GM18868 (cell line): ENCODE data around the gene CASK.
"Not testable (repeated sequence)": the region's sequence is repeated elsewhere in the genome, so short reads cannot be mapped to it uniquely, and the experiment has no call there.

Source experiments
- ATAC-seq: cut with Tn5 transposase; IDR thresholded peaks from one replicate; pipeline ENCODE4 v1.9.1; 2021; ENCODE audit warnings: mild to moderate bottlenecking, moderate library complexity; ENCODE audit not compliant: unreplicated experiment

Gene CASK

DNA sequence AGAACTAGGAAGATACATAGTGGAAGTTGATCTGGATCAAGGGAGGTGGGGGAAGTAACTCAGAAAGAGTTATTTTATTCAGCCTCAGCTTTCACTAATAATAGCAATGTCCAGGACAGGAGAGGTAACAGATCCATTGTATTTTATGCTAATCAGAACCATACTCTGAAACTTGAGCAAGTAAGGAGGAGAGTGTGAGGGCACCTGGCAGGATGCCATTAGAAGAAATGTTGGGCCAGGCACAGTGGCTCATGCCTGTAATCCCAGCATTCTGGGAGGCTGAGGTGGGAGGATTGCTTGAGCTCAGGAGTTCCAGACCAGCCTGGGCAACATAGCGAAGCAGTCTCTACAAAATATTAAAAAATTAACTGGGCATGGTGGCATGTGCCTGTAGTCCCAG, 218.3 kb downstream of the CASK start:
- ATAC-seq: no peak

DNA sequence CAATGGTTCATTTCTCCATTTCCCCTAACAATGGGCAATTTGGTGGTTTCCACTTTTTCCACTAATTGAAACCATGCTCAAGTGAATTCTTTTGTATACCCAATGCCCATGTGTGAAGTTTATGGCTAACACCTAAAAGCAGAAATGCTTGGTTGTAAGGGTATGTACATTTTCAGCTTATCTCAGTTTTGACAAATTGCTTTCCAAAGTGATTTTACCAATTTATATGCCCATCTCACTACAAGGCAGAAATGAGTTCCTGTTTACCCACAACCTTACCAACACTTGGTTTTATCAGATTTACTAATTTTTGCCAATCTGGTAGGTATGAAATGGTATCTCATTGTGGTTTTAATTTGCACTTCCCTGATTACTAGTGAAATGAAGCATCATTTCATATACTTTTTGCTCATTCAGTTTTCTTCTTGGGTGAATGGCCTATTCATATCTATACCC, 219.8 kb downstream of the CASK start:
- ATAC-seq: no peak

DNA sequence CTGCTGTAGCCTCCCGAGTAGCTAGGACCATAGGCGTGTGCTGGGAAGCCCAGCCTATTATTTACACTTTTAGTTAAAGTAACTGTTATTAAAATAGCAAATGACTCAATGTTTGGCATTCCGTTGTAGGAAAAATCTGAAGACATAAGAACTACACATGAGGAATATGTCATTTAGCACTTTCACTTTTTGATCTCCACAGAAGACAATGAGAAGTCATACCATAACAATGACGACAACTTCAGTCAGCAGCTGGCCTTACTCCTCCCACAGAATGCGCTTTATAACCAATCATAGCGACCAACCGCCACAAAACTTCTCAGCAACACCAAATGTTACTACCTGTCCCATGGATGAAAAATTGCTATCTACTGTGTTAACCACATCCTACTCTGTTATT, 227.9 kb downstream of the CASK start:
- ATAC-seq: no peak

DNA sequence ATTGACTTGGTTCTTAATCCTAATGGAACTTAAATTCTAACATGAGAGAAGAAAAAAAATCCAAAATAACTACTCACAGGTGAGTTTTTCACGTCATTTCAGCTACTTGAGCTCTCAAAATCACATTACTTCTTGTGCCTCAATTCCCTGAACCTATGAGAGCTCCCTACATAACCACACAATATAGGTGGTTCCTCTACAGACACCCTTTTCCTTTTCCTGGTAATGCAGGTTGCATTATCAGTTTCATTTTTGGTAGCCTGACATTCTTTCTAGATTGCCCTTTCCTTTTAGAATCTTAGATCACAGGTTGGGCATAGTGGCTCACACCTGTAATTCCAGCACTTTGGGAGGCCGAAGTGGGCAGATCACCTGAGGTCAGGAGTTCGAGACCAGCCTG, 230.3 kb downstream of the CASK start:
- ATAC-seq: no peak

DNA sequence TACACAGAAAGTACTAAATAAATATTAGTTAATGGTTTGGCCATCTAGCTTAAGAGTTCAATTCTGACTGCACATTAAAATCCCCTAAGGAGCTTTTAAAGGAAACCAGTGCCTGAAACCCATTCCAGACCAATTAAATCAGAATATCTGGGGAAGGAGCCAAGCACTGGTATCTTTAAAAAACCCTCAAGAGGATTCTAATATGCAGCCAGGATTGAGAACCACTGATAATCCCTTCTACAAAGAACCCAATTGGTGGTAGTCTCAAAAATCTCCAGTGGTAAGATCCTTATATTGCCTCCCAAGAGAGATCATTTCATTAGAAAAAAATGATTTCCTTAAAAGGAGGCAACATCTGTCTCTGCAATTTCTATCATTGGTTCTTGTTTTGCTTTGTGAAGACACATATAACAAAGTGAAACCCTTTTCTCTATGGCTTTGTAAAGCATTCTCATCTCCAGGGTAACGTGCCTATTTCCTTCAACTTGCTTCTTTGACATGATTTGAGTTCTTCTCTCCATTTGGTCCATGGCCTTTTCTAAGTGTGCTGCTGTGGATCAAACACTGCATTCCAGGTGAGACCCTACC, 231.1 kb downstream of the CASK start:
- no peak for ATAC-seq

DNA sequence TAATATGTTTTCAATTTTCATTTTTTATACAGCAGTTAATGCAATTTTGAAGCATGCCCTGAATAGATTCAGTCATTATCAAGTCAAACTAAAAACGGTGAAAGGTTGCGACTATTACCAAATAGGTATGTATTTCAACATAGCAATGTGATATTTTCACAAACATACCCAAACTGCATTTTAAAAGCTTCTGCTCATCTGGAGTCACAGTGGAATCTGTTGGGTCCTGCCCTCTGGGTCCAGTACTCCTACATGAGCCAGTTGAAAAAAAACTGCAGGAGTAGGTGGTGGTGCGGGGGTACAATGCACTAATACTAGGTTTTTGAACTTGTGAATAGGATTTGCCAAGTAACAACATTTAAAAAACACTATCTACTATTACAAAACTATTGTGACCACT, 233.6 kb downstream of the CASK start:
- no peak for ATAC-seq

DNA sequence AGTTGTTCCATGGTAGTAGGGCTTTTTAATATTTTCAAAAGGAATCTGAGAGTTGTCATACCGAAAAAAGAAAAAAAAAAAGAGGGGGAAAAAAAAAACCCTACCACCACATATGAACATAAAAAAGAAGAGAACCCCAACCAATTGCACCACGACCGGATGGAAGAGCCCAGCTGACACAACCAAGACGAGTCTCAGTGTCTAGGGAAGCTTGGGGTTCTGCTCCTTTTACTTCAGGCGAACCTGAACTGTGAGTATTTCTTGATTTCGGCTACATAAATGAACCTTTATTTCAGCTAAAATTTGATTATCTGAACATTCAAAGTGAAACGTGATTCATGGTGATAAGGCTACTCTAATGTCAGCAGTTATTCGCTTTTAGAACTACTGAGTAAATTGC, 234.5 kb downstream of the CASK start, which contains the start of gene GPR34:
Gene GPR34, plus strand, starts transcription at position 139 of the 400 bp plus-strand sequence. CDS start 6,661 bp downstream, outside the sequence.
- ATAC-seq: no peak

DNA sequence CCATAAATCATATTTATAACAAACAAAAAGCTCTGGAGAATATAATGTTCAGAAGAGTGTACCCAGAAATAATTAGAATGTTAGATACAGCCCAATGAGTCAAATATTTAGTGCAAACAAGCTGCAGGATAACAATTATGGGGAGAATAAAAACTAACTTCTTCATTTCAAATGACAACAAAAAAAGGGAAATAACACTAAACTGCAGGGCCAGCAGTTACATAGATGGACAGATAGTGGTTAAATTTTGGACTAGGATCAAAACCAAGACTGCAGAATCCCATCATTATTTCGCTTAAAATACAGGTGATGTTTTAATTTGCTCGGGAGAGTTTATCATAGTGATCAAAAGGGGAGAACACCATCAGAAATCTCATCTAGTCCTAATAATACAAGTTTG, 235.2 kb downstream of the CASK start:
- ATAC-seq: no peak

DNA sequence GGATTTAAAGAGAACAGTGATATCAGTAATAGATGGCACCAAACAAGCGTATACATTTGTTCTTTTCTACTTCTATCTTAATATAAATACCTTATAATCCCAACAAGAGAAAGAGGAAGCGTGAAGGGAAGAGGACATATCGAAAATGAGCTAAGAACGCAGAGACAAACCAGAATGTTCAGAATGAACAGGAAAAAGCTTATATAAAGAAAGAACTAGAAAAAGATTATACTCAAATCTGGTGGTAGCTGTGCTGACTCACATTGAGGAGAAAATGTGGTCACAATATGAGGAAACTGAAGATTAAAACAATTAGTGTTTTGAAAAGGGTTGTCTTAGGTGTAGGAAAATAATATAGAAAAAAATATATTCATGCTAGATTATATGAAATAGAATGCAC, 236.6 kb downstream of the CASK start:
- ATAC-seq: peak; percentile 62

DNA sequence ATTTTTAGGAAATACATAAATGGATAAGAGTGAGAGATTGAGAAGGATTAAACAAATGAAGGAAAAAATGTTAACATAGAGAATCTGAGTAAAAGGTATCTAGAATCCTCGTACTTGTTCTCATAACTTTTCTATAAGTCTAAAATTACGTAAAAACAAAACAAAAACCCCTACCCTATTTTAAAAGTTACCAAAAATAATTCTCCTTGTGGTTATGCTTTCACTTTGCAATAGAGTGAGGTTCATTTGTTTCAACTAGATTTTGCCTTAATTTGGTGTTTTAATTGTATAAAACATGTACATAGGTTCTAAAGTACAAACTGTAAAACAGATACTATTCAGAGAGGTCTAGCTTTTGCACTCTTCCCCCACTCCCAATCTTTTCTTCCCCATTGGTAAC, 238.4 kb downstream of the CASK start:
- ATAC-seq: no peak

DNA sequence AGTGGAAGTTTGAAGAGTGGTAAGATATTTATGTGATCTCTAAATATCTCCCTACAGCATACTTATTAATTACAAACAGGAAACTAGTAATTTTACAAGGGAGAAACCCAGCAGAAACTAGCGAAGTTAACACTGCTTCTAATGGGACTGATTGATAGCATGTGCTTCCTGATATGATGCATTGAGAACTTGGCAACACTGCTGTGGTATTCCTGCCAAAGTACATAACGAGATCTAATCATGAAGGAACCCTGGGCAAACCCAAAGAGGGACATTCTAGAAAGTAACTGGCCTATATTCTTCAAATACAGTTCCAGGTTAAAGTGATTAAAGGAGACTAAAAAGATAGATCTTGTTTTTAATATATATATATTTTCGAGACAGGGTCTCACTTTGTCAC, 239.2 kb downstream of the CASK start:
- no peak for ATAC-seq

DNA sequence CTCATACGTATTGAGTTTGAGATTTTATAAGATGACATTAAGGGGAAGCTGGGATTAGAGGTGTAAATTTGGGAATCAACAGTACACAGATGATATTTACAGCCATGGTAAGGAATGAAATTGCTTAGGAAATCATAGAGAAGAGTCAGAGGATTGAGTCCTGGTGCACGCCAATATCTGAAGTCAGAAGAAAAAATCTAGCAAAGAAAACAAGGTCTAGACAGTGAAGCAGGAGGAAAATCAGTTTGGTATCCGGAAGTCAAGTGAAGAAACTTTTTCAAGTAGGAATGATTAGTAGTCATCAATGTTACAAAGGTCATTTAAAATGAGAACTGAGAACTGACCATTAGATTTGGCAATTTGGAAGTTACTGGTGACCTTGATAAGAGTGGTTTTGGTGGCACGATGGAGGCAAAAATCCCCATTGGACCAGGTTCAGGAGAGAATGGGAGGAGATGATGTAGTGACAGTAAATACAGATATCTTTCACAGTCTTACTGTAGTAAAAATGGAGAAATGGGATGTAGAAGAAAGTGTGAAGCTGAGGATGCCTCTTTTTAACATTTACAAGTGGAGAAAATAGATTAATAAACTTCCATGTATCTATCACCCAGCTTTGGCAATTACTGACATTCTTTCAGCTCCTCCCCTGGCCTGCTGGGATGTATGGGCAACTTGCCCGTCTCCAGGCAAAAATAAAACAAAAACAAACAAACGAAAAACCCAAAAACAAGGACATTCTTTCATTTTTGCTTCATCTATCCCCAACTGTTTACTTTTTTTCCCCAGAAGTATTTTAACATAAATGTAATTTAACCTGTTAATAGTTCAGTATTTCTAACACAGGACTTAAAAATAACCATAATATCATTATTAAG, 245.9 kb downstream of the CASK start:
- no peak for ATAC-seq

DNA sequence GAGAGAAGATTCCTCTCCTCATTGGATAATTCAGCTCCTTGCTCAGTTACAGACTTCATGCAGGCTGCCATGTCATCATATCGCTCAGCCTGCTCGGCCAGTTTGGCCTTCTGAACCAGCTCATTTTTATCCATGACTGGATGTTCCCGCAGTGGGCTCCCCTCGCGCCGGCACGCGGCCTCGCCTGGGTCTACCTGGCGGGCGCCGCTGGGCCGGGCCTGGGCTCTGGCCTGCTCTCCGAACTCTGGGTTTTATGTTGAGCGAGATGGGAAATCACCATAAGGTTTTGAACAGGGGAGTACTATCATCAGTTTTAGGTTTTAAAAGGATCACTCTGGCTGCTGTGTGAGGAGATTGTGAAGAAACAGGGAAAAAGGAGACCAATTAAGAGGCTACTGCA, 247.0 kb downstream of the CASK start:
- not testable (repeated sequence) for ATAC-seq

DNA sequence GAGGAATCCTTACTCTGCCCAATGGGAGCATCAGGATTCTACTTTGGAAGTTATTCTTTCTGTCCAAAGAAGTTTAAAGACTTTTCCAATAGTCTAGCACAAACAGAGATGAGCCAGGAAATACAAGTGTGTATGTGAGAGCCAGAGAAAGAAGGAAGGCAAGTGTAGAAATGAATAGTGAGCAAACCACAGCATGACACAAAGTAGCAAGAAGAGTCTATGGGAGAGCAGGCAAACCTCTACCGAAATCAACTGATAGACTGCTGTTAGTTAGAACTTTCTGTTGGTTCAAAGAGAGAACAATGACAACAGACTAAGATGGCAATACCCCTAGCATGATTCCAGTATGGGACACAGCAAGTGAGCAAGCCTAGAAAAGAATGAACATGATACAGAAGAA, 250.7 kb downstream of the CASK start:
- no peak for ATAC-seq

DNA sequence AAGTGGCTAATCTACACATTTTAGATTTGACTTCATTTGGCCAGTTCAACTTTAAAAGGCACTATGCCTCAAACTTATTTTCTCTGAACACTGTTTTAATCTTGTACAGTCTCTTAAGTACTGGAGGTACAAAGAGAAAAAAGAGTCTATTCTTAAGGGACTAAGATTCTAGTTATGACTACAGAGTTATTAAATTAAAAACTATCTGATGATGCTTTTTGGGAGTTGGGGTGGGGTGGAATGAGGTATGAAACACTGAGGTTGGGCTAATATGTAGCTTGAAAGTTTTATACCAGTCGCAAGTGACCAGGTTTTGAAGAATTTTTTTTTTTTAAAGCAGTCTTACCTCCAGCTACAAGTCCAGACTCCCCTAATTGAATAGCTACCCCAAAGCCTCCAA, 252.3 kb downstream of the CASK start:
- ATAC-seq: no peak

DNA sequence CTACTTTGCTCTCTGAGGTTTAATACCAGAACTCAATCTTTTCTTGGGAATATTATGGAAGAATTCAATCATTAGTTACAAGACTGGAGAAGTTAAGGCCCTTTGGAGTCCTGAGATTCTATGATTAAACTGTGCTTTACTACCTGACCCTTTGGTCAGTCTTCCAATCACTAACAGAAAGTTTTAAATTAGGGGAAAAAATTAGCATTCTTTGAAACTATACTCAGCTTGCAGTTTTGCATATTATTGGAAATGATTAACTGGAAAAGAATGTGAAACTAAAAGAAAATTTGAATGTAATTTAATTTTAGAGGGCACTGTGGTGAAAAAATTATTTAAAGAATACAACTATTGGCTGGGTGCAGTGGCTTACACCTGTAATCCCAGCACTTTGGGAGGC, 253.2 kb downstream of the CASK start:
- no peak for ATAC-seq

DNA sequence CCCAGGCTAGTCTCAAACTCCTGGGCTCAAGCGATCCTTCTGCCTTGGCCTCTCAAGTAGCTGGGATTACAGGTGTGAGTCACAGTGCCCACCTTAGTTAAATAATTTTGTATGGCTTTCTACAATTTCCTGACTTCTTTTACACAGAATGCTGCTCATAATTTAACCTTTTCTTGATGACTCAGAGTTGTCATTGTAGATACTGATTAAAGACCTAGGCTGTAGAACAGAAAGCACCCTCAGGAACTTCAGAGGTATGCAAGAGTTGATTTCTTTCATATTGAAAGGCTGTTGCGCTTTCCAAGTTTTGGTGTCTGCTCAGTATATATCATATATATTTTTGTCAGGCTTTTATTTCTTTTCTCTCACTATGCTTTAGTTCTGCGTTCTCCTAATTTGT, 255.7 kb downstream of the CASK start:
- ATAC-seq: no peak

DNA sequence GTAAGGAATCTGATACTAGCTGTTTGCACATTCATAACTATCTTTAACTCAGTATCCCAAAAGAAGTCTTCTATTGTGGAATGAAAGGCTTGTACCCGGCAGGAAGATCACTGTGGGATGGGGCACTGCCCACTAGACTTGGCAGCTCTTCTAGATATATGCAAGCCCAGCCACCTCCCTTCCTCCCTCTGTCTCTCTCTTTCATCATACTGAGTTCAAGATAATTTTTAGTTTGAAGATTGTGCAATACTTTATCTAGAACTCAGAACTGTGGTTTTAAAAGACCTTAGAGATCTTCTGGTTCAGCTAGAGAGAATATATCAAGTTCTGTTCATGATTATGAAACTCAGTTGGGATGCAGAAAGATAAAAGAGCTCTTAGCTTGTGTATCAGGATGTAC, 257.1 kb downstream of the CASK start:
- ATAC-seq: no peak

DNA sequence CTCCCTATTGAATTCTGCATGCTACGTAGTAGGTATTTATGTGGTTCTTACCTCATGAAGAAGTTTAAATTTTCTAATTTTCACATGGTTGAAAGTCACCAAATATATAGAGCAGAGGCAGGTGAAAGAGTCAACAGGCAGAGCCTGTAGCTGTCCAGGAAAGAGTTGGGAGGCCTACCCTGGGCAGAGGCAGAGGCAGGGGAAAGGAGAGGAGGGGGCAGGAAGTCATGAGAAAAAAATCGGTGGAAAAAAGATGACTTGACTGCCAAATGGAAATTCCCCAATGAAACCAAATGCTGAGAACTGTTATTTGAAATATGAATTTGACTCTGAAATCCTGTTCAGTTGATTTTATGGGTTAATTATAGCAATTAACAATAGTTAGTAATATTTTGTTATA, 257.7 kb downstream of the CASK start:
- ATAC-seq: no peak

DNA sequence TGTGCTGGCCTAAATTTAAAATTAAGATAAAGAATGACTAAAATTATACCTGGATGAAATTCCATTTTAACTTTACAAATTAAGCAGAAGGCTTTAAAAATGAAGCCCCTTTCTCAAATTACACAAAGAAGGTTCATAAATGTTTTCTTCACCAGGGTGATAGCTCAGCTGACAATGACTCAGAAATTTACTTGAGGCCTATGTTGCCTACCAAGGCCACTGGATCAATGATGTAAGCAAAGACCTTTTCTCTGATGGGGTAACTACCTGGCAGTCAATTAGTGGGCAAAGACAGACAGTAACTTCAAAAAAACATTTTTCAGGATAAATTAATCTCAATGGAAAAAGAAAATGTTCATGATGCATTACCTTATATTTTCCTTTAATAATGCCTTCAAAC, 258.4 kb downstream of the CASK start:
- peak; percentile 45 for ATAC-seq

DNA sequence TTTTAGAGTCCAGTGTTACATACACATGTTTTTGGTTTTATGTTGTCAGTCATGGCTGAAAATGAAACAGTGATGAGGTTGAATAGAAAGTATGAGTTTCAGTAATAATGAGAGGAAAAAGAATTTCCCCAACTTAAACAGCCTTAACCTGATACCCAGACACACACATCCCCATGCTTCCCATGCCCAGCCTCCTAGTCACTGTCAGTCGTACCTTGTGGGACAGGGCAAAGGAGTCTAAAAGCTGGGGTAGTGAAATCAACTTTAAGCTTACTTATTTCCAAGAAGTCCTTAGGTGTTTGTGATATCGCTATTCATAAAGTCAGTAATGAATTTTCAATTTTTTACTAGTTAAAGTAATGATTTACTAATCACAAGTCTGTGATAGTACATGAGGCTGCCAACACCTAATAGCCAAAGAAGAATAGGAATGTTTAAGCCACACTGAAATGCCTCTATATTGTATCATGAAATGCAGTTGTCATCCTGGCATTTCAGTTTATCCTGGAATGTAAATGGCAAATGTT, 258.9 kb downstream of the CASK start:
- ATAC-seq: peak; percentile 94
